ENCODE measurements around the gene POLN.

POLN gene

DNA sequence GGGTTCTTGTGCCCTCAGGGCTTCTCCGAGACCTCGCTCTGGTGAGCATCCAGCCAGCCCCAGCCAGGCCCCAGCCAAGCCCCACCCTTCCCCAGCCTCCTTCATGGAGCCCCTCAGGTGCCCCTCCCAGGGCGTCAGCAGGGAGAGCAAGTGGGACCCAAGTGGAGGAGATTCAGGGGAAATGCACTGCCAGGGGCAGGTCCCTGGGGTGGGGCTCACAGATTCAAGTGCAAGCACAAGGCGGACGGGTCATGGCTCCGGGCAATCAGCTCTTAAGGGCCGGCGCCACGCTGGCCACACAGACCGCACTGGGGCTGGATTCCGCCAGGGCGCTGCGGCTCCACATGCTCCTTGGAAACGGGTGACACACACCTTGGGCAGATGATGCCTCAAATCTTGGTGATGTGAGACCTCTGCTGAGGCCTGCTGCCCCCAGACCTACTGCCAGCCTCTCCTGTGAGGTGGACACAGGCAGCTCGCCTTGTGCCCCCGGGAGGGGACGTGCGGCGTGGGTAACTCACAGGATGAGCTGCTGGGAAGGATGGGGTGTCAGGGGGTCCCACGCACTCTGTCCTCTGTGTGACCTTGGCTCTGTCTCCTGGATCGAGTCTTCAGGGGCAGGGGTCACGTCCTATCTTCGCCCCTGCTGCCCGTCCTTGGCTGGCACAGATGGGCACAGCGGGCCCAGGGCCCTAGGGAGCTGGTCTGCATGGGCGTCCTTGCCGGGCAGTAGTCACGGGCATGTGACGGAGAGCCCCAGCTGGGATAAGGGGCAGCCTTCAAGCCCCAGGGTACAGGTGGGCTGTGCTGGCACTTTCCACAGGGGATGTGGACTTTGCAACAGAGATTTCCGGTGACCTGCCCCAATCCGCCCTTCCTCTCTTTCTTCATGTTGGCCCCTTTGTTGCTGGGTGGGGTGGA, 165.7 kb downstream of the POLN start:
- TF ChIP-seq, protein P1, sequence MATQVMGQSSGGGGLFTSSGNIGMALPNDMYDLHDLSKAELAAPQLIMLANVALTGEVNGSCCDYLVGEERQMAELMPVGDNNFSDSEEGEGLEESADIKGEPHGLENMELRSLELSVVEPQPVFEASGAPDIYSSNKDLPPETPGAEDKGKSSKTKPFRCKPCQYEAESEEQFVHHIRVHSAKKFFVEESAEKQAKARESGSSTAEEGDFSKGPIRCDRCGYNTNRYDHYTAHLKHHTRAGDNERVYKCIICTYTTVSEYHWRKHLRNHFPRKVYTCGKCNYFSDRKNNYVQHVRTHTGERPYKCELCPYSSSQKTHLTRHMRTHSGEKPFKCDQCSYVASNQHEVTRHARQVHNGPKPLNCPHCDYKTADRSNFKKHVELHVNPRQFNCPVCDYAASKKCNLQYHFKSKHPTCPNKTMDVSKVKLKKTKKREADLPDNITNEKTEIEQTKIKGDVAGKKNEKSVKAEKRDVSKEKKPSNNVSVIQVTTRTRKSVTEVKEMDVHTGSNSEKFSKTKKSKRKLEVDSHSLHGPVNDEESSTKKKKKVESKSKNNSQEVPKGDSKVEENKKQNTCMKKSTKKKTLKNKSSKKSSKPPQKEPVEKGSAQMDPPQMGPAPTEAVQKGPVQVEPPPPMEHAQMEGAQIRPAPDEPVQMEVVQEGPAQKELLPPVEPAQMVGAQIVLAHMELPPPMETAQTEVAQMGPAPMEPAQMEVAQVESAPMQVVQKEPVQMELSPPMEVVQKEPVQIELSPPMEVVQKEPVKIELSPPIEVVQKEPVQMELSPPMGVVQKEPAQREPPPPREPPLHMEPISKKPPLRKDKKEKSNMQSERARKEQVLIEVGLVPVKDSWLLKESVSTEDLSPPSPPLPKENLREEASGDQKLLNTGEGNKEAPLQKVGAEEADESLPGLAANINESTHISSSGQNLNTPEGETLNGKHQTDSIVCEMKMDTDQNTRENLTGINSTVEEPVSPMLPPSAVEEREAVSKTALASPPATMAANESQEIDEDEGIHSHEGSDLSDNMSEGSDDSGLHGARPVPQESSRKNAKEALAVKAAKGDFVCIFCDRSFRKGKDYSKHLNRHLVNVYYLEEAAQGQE (IDR thresholded peaks at IDR 0.05; ENCODE audit: insufficient read depth in 1 of 2, low read depth in 2 of 2, low read length in 2 of 2), result no peak
- TF ChIP-seq SIN3A (IDR thresholded peaks at IDR 0.05; ENCODE audit: borderline replicate concordance, insufficient read depth, low read length), result no peak
- TF ChIP-seq FOXP2 (optimal IDR thresholded peaks at IDR 0.05; ENCODE audit: borderline replicate concordance, extremely low read depth, extremely low read length, insufficient read depth), result no peak
- no peak for TF ChIP-seq TAF1 (IDR thresholded peaks at IDR 0.05; ENCODE audit: borderline replicate concordance, insufficient read depth, low read length)
- TF ChIP-seq POLR2AphosphoS5 (IDR thresholded peaks at IDR 0.05; ENCODE audit: low read depth, low read length), result no peak

- no peak for TF ChIP-seq SIN3A (IDR thresholded peaks at IDR 0.05; ENCODE audit: borderline replicate concordance, insufficient read depth, low read length)
Measured at GRCh38 chr4:2075171-2075986, 166.5 kb downstream of the POLN start.

DNA sequence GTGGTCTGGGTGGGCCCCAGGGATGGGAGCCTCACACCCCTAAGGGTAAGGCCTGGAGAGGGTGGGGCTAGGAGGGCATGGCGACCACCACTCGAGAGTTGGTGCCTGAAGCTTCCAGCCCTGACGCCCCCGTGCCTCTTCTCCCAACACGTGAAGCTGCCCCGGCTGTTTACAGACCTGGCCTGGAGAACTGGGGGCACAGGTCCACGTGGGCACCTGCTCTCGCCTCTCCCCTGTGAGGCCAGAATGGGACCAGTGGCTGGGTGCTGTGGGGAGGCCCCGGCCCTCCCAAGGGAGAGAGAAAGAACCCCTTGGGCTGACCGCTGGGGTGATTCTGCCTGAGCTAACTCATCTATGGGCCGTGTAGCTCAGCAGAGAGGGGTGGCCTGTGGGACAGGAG, 167.3 kb downstream of the POLN start:
- TF ChIP-seq, protein P1 (IDR thresholded peaks at IDR 0.05; ENCODE audit: insufficient read depth in 1 of 2, low read depth in 2 of 2, low read length in 2 of 2), result no peak
- no peak for TF ChIP-seq FOXP2 (optimal IDR thresholded peaks at IDR 0.05; ENCODE audit: borderline replicate concordance, extremely low read depth, extremely low read length, insufficient read depth)
- no peak for TF ChIP-seq POLR2AphosphoS5 (IDR thresholded peaks at IDR 0.05; ENCODE audit: low read depth, low read length)
- TF ChIP-seq SIN3A (IDR thresholded peaks at IDR 0.05; ENCODE audit: borderline replicate concordance, insufficient read depth, low read length), result no peak
- TF ChIP-seq TAF1 (IDR thresholded peaks at IDR 0.05; ENCODE audit: borderline replicate concordance, insufficient read depth, low read length), result no peak

DNA sequence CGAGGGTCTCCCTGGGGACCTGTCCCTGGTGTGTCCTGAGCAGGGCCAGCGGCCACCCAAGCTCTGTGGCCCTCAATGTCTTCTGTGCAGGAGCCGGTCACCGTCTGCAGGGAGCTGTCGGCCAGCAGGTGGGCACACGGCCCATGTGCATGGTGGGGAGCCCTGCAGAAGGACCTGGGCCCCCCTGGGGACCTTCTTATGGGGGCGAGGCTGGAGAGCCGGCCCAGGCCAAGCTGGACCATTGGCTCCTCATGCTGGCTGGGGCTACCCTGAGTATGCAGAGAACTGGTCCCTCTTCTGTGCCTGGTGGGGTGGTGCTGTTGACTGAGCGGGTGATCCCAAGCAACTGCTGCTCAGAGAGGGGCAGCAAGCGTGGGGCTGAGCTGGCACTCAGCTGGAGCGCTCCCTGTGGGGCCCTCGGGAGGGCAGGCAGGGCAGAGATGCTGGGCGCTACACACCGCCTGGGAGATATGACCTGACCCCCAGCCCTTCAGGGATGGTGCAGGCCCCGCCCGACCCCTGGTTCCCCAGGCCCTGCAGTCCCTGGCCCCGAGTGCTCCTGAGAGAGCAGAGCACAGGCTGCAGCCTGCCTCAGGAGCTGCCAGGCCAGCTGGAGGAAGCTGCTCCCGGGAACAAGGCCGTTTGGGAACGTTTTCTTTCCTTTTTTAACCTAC, 168.0 kb downstream of the POLN start:
- TF ChIP-seq POLR2AphosphoS5 (IDR thresholded peaks at IDR 0.05; ENCODE audit: low read depth, low read length), result no peak
- no peak for TF ChIP-seq FOXP2 (optimal IDR thresholded peaks at IDR 0.05; ENCODE audit: borderline replicate concordance, extremely low read depth, extremely low read length, insufficient read depth)
- TF ChIP-seq SIN3A (IDR thresholded peaks at IDR 0.05; ENCODE audit: borderline replicate concordance, insufficient read depth, low read length), result no peak

- TF ChIP-seq SIN3A (IDR thresholded peaks at IDR 0.05; ENCODE audit: borderline replicate concordance, insufficient read depth, low read length) (no peak), FOXP2 (optimal IDR thresholded peaks at IDR 0.05; ENCODE audit: borderline replicate concordance, extremely low read depth, extremely low read length, insufficient read depth) (no peak), TAF1 (IDR thresholded peaks at IDR 0.05; ENCODE audit: borderline replicate concordance, insufficient read depth, low read length) (no peak), POLR2AphosphoS5 (IDR thresholded peaks at IDR 0.05; ENCODE audit: low read depth, low read length) (no peak)
- TF ChIP-seq, protein P1 (IDR thresholded peaks at IDR 0.05; ENCODE audit: insufficient read depth in 1 of 2, low read depth in 2 of 2, low read length in 2 of 2), result no peak
Measured at GRCh38 chr4:2072971-2073807, 168.7 kb downstream of the POLN start.
